Gastroesophageal sphincter (tissue), 4 donors: ENCODE data around the gene NOX5. TPM values are rescaled to one million over a fixed set of nuclear protein-coding genes. Genes with fewer than 3 reads are reported as not detected.

ENCODE experiments used
- ATAC-seq: fragments of 150-250 bp; one replicate; pipeline ENCODE4 v1.9.1; 2016; ENCODE audit warnings: mild to moderate bottlenecking, moderate library complexity
- H3K27ac ChIP-seq, 4 donors: fragments of 200-600 bp; sonication (generic) in 3 of 4; 1 replicate in 3 of 4; 2 replicates in 1 of 4; pipeline ENCODE4 v1.5.1; 2016 to 2019
- H3K27me3 ChIP-seq: fragments of 200-600 bp; sonication (generic); one replicate; pipeline ENCODE4 v1.5.1; 2019
- H3K36me3 ChIP-seq, 2 donors: fragments of 200-600 bp; sonication (generic); one replicate each; pipeline ENCODE4 v1.5.1; 2019; ENCODE audit warnings: control low read depth in 1 of 2
- H3K4me1 ChIP-seq, 3 donors: fragments of 200-600 bp; sonication (generic); 1 replicate in 2 of 3; 2 replicates in 1 of 3; pipeline ENCODE4 v1.5.1; 2016 to 2019; ENCODE audit warnings: control low read depth in 2 of 3
- H3K4me3 ChIP-seq, 2 donors: fragments of 200-600 bp; sonication (generic); one replicate each; pipeline ENCODE4 v1.5.1; 2019; ENCODE audit warnings: mild to moderate bottlenecking in 1 of 2, moderate library complexity in 1 of 2
- H3K9me3 ChIP-seq, 3 donors: fragments of 200-600 bp; sonication (generic); one replicate each; pipeline ENCODE4 v1.5.1; 2017 to 2019; ENCODE audit warnings: control low read depth in 2 of 3
- CTCF ChIP-seq, 4 experiments: fragments of 200-600 bp in 2 of 4; fragments of 450-650 bp in 2 of 4; sonication (generic) in 1 of 4; IDR thresholded peaks; one replicate each; pipeline ENCODE4 v1.5.1; 2017 to 2019; ENCODE audit warnings: antibody characterized with exemption in 4 of 4, mild to moderate bottlenecking in 2 of 4, moderate library complexity in 2 of 4
- EP300 ChIP-seq: sonication (generic); formaldehyde crosslinking; IDR thresholded peaks from one replicate; pipeline ENCODE4 v1.6.1; 2017; ENCODE audit warnings: antibody characterized with exemption, mild to moderate bottlenecking
- POLR2A ChIP-seq, 2 donors: fragments of 450-650 bp; IDR thresholded peaks; one replicate each; pipeline ENCODE4 v1.6.1; 2017; ENCODE audit warnings: antibody characterized with exemption in 2 of 2, mild to moderate bottlenecking in 2 of 2, moderate library complexity in 1 of 2
- POLR2AphosphoS5 ChIP-seq: sonication (generic); formaldehyde crosslinking; IDR thresholded peaks from one replicate; pipeline ENCODE4 v1.6.1; 2017; ENCODE audit warnings: antibody characterized with exemption
- WGBS, 2 donors: methylation state at CpG; one replicate each; pipeline ENCODE4 v1.1.5; 2018; ENCODE audit warnings: low coverage in 1 of 2; 5-methylcytosine and 5-hydroxymethylcytosine counted together
- total RNA-seq, 4 donors: library from RNA; depleted of rRNA; stranded (reverse); fragments of >200 nt; gene quantifications; one replicate each; pipeline ENCODE4 v1.1.0, GENCODE V29; 2016

The NOX5 gene
- total RNA-seq, 4 donors from 2014 or later: 0.12 to 0.54 TPM; not detected in 2

DNA sequence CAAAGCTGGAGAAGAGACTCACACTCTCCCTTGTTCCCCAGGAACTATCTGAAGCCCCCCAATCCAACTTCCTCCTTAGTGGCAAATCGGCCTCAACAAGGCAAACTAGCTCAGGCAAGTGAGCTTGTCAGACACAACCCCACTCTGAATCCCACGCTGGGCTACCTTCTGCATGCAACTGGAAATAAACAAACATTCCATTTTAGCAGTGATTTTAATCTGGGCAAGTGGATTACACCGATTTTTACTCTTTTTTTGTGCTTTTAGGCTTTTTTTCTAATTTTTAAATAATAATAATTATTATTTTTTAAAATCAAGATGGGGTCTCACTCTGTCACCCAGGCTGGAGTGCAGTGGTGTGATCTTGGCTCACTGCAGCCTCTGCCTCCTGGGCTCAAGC is 2.9 kb upstream of the NOX5 start:
- H3K9me3 ChIP-seq: peaks cover 0 to 37% (median 3%) of the 10 kb centered on the region in 3 donors
- 85 to 86% methylated on average over 1 to 3 of the region's 3 CpGs for WGBS, 2 donors
- no peak for TF ChIP-seq POLR2A (IDR thresholded peaks at IDR 0.05)
- no peak for TF ChIP-seq CTCF (IDR thresholded peaks at IDR 0.05)
- TF ChIP-seq POLR2AphosphoS5: no peak
- no peak for TF ChIP-seq EP300
- H3K4me3 ChIP-seq: no peak overlapping the region
- H3K4me1 ChIP-seq: no peaks in the 10 kb centered on the region
- H3K27ac ChIP-seq: no peak overlapping the region
- H3K27me3 ChIP-seq: peaks cover 7% of the 10 kb centered on the region
- no peak for ATAC-seq
- H3K36me3 ChIP-seq: no peaks in the 10 kb centered on the region

DNA sequence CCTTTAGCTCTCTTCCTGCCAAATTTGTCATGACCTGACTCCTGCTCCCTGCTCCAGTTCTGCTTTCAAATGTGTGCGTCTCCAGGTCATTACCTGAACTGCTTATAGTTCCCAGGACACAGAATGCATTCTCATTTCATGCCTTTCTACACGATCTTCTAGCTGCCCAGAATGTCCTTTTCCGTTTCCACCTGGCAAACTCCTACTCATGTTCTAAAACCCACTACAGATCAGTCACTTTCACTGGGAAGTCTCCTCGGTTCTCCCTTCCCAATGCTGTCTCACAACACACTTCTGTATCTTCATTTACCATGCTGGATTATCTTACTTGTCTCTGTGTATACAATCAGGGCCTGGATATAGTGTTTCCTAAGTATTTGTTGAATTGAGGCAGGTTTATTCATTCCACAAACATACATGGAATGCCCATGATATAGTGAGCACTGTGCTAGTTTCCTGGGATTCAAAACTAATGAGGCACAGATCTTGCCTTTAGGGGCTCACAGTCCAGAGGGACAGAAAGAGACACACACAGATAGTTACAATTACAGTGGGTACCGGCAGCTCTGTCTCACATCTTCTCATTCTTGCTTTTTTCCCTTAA is 1.6 kb upstream of the NOX5 start:
- Histone ChIP-seq H3K4me3 (no peak overlapping the region), H3K27me3 (peaks cover 7% of the 10 kb centered on the region), H3K4me1 (no peaks in the 10 kb centered on the region), H3K36me3 (no peaks in the 10 kb centered on the region), H3K9me3 (peaks cover 0 to 26% (median 2%) of the 10 kb centered on the region in 3 donors), H3K27ac (no peak overlapping the region)
- WGBS, 2 donors: 75 to 83% methylated on average over 5 of the region's 5 CpGs
- no peak for ATAC-seq
- TF ChIP-seq EP300 (no peak), POLR2A (IDR thresholded peaks at IDR 0.05) (no peak), CTCF (IDR thresholded peaks at IDR 0.05) (no peak), POLR2AphosphoS5 (no peak)

- ATAC-seq: no peak
- 75 to 91% methylated on average over 4 of the region's 4 CpGs for WGBS, 2 donors
- TF ChIP-seq CTCF (IDR thresholded peaks at IDR 0.05) (no peak), EP300 (no peak), POLR2A (IDR thresholded peaks at IDR 0.05) (no peak), POLR2AphosphoS5 (no peak)
Observed at GRCh38 chr15:69013726-69014406, 629 bp upstream of the NOX5 start.

GRCh38 chr15:69015591-69015990 is 1.1 kb downstream of the NOX5 start:
- H3K4me3 ChIP-seq: no peak overlapping the region
- peaks cover 7% of the 10 kb centered on the region for H3K27me3 ChIP-seq
- no peak for ATAC-seq
- H3K4me1 ChIP-seq: no peaks in the 10 kb centered on the region
- TF ChIP-seq POLR2A (IDR thresholded peaks at IDR 0.05) (no peak), CTCF (IDR thresholded peaks at IDR 0.05) (no peak), POLR2AphosphoS5 (no peak), EP300 (no peak)
- H3K27ac ChIP-seq: no peak overlapping the region
- no CpG with 5 or more reads among the region's 7 CpGs for WGBS, 2 donors
- no peaks in the 10 kb centered on the region for H3K36me3 ChIP-seq
- peaks cover 0 to under 1% (median 0%) of the 10 kb centered on the region in 3 donors for H3K9me3 ChIP-seq

More at GRCh38 chr15:69013726-69014406, 629 bp upstream of the NOX5 start:
- Histone ChIP-seq H3K36me3 (no peaks in the 10 kb centered on the region), H3K9me3 (peaks cover 0 to 16% (median 0%) of the 10 kb centered on the region in 3 donors), H3K4me3 (no peak overlapping the region), H3K27ac (no peak overlapping the region), H3K4me1 (no peaks in the 10 kb centered on the region), H3K27me3 (peaks cover 7% of the 10 kb centered on the region)
